NCI-H748 (cell line): ENCODE results near the gene ING2.
"Not testable (repeated sequence)": the region's sequence is repeated elsewhere in the genome, so short reads cannot be mapped to it uniquely, and the experiment has no call there.

Experiments used
- DNase-seq: peaks from one replicate; lab custom pipeline; 2025; ENCODE audit not compliant: unreplicated experiment; lab: John Stamatoyannopoulos, UW

The ING2 gene

GRCh38 chr4:183546376-183546775 lies 41.5 kb downstream of the ING2 start:
- DNase-seq, result no peak

GRCh38 chr4:183548306-183548705 lies 43.4 kb downstream of the ING2 start:
- no peak for DNase-seq

- DNase-seq, result no peak
Measured at GRCh38 chr4:183550345-183551093, 45.7 kb downstream of the ING2 start.

DNA sequence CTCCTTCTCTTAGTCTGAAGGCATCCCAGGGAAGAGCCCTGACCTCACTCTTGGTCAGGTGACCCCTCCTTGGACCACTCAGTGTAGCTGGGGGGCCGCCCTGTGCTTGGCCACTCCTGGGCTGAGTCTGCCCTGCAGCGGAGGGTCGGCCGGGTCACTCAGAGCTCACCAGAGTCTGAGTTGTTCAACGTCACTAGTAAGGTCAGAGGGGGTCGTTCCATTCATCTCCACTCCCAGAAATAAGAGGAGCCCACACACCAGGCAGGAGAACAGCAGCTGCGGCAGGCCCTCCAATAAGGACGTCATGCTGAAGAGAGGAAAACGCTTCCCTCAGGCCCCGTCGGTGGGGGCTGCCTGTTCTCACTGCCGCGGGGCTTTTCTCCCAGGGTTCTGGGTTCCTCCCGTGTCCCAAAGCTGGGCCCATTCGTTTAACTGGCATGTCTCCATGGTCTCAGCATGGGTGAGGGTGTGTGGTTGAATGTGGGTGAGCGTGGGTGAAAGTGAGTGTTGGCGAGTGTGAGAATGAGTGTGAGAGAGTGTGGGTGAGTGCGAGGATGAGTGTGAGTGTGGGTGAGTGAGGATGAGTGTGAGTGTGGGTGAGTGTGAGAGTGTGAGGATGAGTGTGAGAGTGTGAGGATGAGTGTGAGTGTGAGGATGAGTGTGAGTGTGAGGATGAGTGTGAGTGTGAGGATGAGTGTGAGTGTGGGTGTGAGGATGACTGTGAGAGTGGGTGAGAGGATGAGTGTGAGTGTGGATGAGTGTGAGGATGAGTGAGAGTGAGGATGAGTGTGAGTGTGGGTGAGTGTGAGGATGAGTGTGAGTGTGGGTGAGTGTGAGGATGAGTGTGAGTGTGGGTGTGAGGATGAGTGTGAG lies 47.7 kb downstream of the ING2 start:
- DNase-seq, result no peak

- DNase-seq, result not testable (repeated sequence)
Measured at GRCh38 chr4:183553147-183553478, 48.3 kb downstream of the ING2 start.

DNA sequence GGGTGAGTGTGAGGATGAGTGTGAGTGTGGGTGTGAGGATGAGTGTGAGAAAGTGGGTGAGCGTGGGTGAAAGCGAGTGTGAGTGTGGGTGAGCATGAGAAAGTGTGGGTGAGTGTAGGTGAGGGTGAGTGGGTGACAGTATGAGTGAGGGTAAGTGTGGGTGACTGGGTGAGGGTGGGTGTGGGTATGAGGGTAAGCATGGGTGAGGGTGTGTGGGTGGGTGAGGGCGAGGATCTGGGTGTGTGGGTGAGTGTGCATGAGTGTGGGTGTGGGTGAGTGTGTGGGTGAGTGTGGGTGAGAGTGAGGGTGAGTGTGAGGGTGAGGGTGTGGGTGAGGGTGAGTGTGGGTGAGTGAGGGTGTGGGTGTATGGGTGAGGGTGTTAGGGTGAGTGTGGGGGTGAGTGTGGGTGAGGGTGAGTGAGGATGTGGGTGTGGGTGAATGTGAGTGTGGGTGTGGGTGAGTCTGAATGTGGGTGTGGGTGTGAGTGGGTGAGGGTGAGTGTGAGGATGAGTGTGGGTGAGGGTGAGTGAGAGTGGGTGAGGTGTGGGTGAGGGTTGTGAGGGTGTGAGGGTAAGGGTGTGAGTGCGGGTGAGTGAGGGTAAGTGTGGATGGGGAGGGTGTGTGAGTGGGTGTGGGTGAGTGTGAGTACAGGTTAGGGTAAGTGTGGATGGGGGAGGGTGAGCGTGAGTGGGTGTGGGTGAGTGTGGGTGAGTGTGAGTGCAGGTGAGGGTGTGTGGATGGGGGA lies 48.9 kb downstream of the ING2 start:
- no peak for DNase-seq

- no peak for DNase-seq
Measured at GRCh38 chr4:183554346-183554686, 49.5 kb downstream of the ING2 start.

DNA sequence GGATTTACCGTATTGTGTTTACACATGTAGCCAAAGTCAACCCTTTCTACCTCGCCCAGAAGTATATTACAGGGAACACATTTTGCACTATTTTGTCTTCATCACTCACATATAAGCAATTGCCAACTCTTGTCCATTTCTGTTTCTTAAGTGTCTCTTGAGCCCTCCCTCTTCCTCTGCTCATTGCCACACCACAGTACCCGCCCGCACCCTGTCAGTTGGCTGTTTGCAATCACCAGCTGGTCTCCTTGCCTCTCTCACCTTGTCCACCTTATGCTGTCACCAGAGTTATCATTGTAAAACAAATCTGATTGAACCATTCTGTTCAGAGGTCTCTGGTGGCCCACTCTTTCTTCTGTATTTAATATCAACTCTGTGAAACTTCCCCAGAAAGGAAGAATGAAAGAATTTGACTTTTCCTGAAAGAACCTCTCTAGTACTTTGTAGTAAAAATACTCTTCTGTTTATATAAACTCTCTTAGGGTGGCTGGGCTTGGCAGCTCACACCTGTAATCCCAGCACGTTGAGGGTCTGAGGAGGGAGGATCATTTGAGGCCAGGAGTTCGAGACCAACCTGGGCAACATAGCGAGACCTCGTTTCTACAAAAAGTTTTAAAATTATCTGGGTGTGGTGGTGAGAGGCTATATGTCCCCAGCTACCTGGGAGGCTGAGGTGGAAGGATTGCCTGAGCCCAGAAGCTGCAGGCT lies 50.2 kb downstream of the ING2 start:
- no peak for DNase-seq

DNA sequence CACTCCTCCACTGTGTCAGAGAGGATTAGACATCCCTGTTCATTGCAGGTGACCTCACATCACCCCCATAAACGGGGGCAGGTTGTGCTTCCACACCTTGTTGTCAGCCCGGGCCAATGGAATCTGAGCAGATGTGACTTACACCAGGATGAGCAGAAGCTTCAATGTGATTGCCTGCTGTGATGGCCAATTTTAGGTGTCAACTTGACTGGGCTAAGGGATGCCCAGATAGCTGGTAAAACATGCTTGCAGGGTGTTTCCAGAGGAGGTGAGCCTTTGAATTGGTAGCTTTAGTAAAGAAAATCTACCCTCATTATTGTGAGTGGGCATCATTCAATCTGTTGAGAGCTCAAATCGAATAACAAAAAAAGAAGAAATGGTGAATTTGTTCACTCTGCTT lies 52.1 kb downstream of the ING2 start:
- no peak for DNase-seq

GRCh38 chr4:183557611-183558010 lies 52.8 kb downstream of the ING2 start:
- DNase-seq, result no peak

DNA sequence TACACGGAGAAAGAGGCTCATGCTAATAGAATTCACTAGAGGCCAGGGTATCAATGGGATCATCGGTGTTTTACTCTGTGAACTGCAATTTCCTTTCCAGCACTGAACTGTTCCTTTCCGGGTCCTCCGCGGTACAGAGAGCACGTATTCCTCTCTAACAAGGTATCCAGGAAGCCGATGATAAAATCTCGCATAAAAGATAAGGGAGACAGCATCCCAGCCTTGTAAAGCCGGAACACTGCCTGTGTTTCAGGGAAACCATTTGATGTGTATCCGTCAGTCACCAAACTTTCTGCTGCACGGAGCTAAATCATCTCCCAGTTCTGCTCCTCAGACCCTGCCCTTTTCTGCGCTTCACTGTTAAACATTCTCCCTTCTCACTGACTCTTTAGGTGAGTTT lies 54.0 kb downstream of the ING2 start:
- no peak for DNase-seq

GRCh38 chr4:183561905-183562304 lies 57.0 kb downstream of the ING2 start:
- DNase-seq, result no peak
